B cell (primary cell): ENCODE measurements around the gene ATF6B. TPM values are rescaled to one million over a fixed set of nuclear protein-coding genes. Genes with fewer than 3 reads are reported as not detected.
"Not testable (repeated sequence)": the region's sequence is repeated elsewhere in the genome, so short reads cannot be mapped to it uniquely, and the experiment has no call there.

Source experiments
- ATAC-seq: fragments of 200-7000 bp; cut with Tn5 transposase; one replicate; pipeline ENCODE4 v1.10.0; 2021; ENCODE audit warnings: low read depth, mild to moderate bottlenecking, moderate number of reproducible peaks, moderate library complexity
- CTCF ChIA-PET: fragments of 350-600 bp; sonication (Branson Sonifier 250); formaldehyde crosslinking; loops from one replicate; lab custom pipeline; 2021; ENCODE audit warnings: antibody characterized with exemption, inconsistent platforms; lab: Charles Lee
- POLR2A ChIA-PET: fragments of 350-600 bp; sonication (Branson Sonifier 250); formaldehyde crosslinking; loops from one replicate; lab custom pipeline; 2021; ENCODE audit warnings: antibody characterized with exemption; lab: Charles Lee
- DNase-seq: peaks from one replicate; pipeline ENCODE4 v3.0.0; 2013
- H2AFZ ChIP-seq: 2 replicates; pipeline ENCODE4 v1.6.1; 2012; ENCODE audit warnings: mild to moderate bottlenecking, low read depth, low read length; ENCODE audit not compliant: insufficient read depth, poor library complexity, severe bottlenecking
- H3K27ac ChIP-seq, 2 donors: 1 replicate in 1 of 2; 2 replicates in 1 of 2; pipeline ENCODE4 v1.5.1; 2012 to 2013; ENCODE audit warnings: low read length in 2 of 2, mild to moderate bottlenecking in 2 of 2, moderate library complexity in 1 of 2
- H3K27me3 ChIP-seq, 4 experiments: fragments of 200-600 bp in 1 of 4; sonication (generic) in 1 of 4; replicated peaks in 1 of 4; 1 replicate in 2 of 4; 2 replicates in 2 of 4; pipeline versions ENCODE4 v1.6.1 to v1.7.0; 2013 to 2016; ENCODE audit warnings: low read length in 3 of 4, mild to moderate bottlenecking in 2 of 4, mixed read lengths in 1 of 4, moderate library complexity in 1 of 4; ENCODE audit not compliant: insufficient read depth in 4 of 4, control insufficient read depth in 3 of 4; ENCODE audit errors: control extremely low read depth in 1 of 4
- H3K36me3 ChIP-seq, 2 experiments: replicated peaks in 1 of 2; 1 replicate in 1 of 2; 2 replicates in 1 of 2; pipeline versions ENCODE4 v1.6.1 to v1.7.1; 2013; ENCODE audit warnings: low read length in 1 of 2; ENCODE audit not compliant: insufficient read depth in 2 of 2, control insufficient read depth in 1 of 2; ENCODE audit errors: control extremely low read depth in 1 of 2, extremely low read depth in 1 of 2
- H3K4me1 ChIP-seq, 2 donors: fragments of 200-600 bp in 1 of 2; sonication (generic) in 1 of 2; 1 replicate in 1 of 2; 2 replicates in 1 of 2; pipeline versions ENCODE4 v1.5.1 to v1.6.1; 2013 to 2017; ENCODE audit warnings: low read length in 2 of 2; ENCODE audit not compliant: control insufficient read depth in 2 of 2, insufficient read depth in 2 of 2
- H3K4me2 ChIP-seq: replicated peaks from 2 replicates; pipeline ENCODE3; 2012; ENCODE audit warnings: mild to moderate bottlenecking, low read depth, low read length; ENCODE audit not compliant: poor library complexity, severe bottlenecking
- H3K4me3 ChIP-seq, 5 experiments: fragments of 200-600 bp in 1 of 5; sonication (generic) in 1 of 5; 1 replicate in 3 of 5; 2 replicates in 2 of 5; pipeline versions ENCODE4 v1.5.1 to v1.7.0; 2011 to 2016; ENCODE audit warnings: low read length in 4 of 5, mild to moderate bottlenecking in 4 of 5, low read depth in 2 of 5, control low read depth in 1 of 5, moderate library complexity in 1 of 5; ENCODE audit not compliant: insufficient read depth in 1 of 5; ENCODE audit errors: control extremely low read depth in 1 of 5, extremely low read depth in 1 of 5
- H3K79me2 ChIP-seq: fragments of 200-600 bp; sonication (generic); one replicate; pipeline ENCODE4 v1.6.0; 2016; ENCODE audit warnings: low read length; ENCODE audit not compliant: control insufficient read depth, insufficient read depth
- H3K9ac ChIP-seq: fragments of 200-600 bp; sonication (generic); 2 replicates; pipeline ENCODE4 v1.6.1; 2017; ENCODE audit warnings: mild to moderate bottlenecking, low read length, moderate library complexity
- H3K9me3 ChIP-seq, 3 donors: one replicate each; pipeline versions ENCODE4 v1.6.1 to v1.7.1; 2013; ENCODE audit warnings: low read length in 2 of 3; ENCODE audit not compliant: control insufficient read depth in 2 of 3, insufficient read depth in 1 of 3; ENCODE audit errors: control extremely low read depth in 1 of 3
- H4K20me1 ChIP-seq: 2 replicates; pipeline ENCODE4 v1.6.0; 2012; ENCODE audit warnings: mild to moderate bottlenecking, low read length; ENCODE audit not compliant: insufficient read depth, control insufficient read depth, poor library complexity, severe bottlenecking
- H3K27ac Mint-ChIP-seq: one replicate; pipeline ENCODE4 v1.8.0; 2021; ENCODE audit warnings: mixed read lengths
- H3K27me3 Mint-ChIP-seq: one replicate; pipeline ENCODE4 v1.8.0; 2021; ENCODE audit warnings: mixed read lengths
- H3K4me1 Mint-ChIP-seq: one replicate; pipeline ENCODE4 v1.8.0; 2021; ENCODE audit warnings: mixed read lengths
- H3K4me3 Mint-ChIP-seq: one replicate; pipeline ENCODE4 v1.8.0; 2021; ENCODE audit warnings: mixed read lengths
- H3K9me3 Mint-ChIP-seq: one replicate; pipeline ENCODE4 v1.8.0; 2022; ENCODE audit warnings: mixed read lengths; ENCODE audit not compliant: insufficient read depth
- CTCF ChIP-seq: fragments of 200-600 bp; IDR thresholded peaks from one replicate; pipeline ENCODE4 v1.8.0; 2022; ENCODE audit warnings: antibody characterized with exemption, mild to moderate bottlenecking
- EZH2 ChIP-seq: IDR thresholded peaks from 2 replicates; pipeline ENCODE4 v1.6.1; 2012; ENCODE audit warnings: borderline replicate concordance, low read depth, mild to moderate bottlenecking, moderate library complexity, low read length; ENCODE audit not compliant: insufficient read depth, poor library complexity, severe bottlenecking
- WGBS: methylation state at CpG from one replicate; pipeline ENCODE4 v1.1.5; 2013; ENCODE audit warnings: missing lambda C conversion rate; ENCODE audit not compliant: insufficient coverage; 5-methylcytosine and 5-hydroxymethylcytosine counted together
- intact Hi-C: fragments of 100-400 bp; cut with micrococcal nuclease; formaldehyde crosslinking; loops from one replicate; pipeline ENCODE4 v1.10.0; 2022
- polyA plus RNA-seq: library from polyadenylated mRNA; depleted of rRNA; stranded (reverse); fragments of >200 nt; gene quantifications from 2 replicates; pipeline ENCODE4 v1.2.3, GENCODE V29; 2012
- total RNA-seq, 2 donors: library from RNA; stranded (reverse); fragments of 120-200 nt in 1 of 2; gene quantifications; 1 replicate in 1 of 2; 2 replicates in 1 of 2; pipeline versions ENCODE4 v1.2.3 to v1.2.4, GENCODE V29; 2013 to 2022

ATF6B gene
- total and polyA plus RNA-seq, 2 donors (not counting 1 experiment from before 2014, with no cell fraction given), result 180 to 201 TPM

- CTCF ChIA-PET, result no interaction called here
- Histone ChIP-seq H3K27me3 (peaks cover 0 to 42% (median 26%) of the 10 kb centered on the region in 4 experiments), H3K4me1 (peaks cover 15 to 20% of the 10 kb centered on the region in 2 donors), H3K36me3 (no peaks in the 10 kb centered on the region), H2AFZ (no peak overlapping the region), H3K27ac (no peak overlapping the region), H3K9ac (no peak overlapping the region), H3K9me3 (peaks cover 0 to 16% (median 3%) of the 10 kb centered on the region in 3 donors), H3K4me3 (no peak overlapping the region), H4K20me1 (no peaks in the 10 kb centered on the region), H3K79me2 (no peaks in the 10 kb centered on the region), H3K4me2 (no peak overlapping the region)
- TF ChIP-seq CTCF (no peak), EZH2 (no peak)
- peaks cover 57% of the 10 kb centered on the region for H3K27me3 Mint-ChIP-seq
- intact Hi-C loops, result no loop called here
- H3K4me1 Mint-ChIP-seq, result peaks cover 25% of the 10 kb centered on the region
- no peak for DNase-seq
- ATAC-seq, result no peak
- H3K27ac Mint-ChIP-seq, result no peak overlapping the region
- H3K4me3 Mint-ChIP-seq, result no peak overlapping the region
- 100% methylated on average over 1 of the region's 1 CpG for WGBS
- POLR2A ChIA-PET, result no interaction called here
- H3K9me3 Mint-ChIP-seq, result no peaks in the 10 kb centered on the region
Observed at GRCh38 chr6:32146287-32146686, 18.2 kb upstream of the ATF6B start.

GRCh38 chr6:32144238-32144637 lies 16.2 kb upstream of the ATF6B start:
- H3K79me2 ChIP-seq, H3K36me3 ChIP-seq, H3K27ac ChIP-seq, H3K9me3 ChIP-seq, POLR2A ChIA-PET, ATAC-seq, H3K4me3 ChIP-seq, H2AFZ ChIP-seq, DNase-seq, H4K20me1 ChIP-seq, H3K4me3 Mint-ChIP-seq, H3K27ac Mint-ChIP-seq, intact Hi-C loops, H3K9ac ChIP-seq, H3K9me3 Mint-ChIP-seq, H3K4me2 ChIP-seq: not testable (repeated sequence)
- peaks cover 47% of the 10 kb centered on the region for H3K27me3 Mint-ChIP-seq
- WGBS, result no CpG with 5 or more reads among the region's 7 CpGs
- CTCF ChIA-PET, result interaction anchor here (0.6 to 0.7 kb wide), 2 partner anchors 25 to 54 kb away, joined by 3 read pairs; no protein-coding TSS in a partner anchor
- Histone ChIP-seq H3K4me1 (peaks cover 12 to 14% of the 10 kb centered on the region in 2 donors), H3K27me3 (peaks cover 0 to 28% (median 16%) of the 10 kb centered on the region in 4 experiments)
- peaks cover 12% of the 10 kb centered on the region for H3K4me1 Mint-ChIP-seq
